ENCODE measurements around the gene ATXN1. TPM values are rescaled to one million over a fixed set of nuclear protein-coding genes. Genes with fewer than 3 reads are reported as not detected.

ATXN1 gene
- total RNA-seq, 1 donor from 2014 or later: 107 TPM

- peaks cover 44% of the 10 kb centered on the region for H3K36me3 Mint-ChIP-seq (ENCODE audit: low read depth)
- H3K27me3 Mint-ChIP-seq (ENCODE audit: insufficient read depth): no peaks in the 10 kb centered on the region
- no peak overlapping the region for H3K27ac Mint-ChIP-seq
- no peak for DNase-seq (ENCODE audit: low spot score)
- no peak overlapping the region for H3K4me3 Mint-ChIP-seq
- peaks cover 3% of the 10 kb centered on the region for H3K9me3 Mint-ChIP-seq
- peaks cover 47% of the 10 kb centered on the region for H3K4me1 Mint-ChIP-seq (ENCODE audit: low read depth)
- intact Hi-C loops (cut with micrococcal nuclease): no loop called here
Observed at GRCh38 chr6:16570946-16571345, 190.3 kb downstream of the ATXN1 start.

DNA sequence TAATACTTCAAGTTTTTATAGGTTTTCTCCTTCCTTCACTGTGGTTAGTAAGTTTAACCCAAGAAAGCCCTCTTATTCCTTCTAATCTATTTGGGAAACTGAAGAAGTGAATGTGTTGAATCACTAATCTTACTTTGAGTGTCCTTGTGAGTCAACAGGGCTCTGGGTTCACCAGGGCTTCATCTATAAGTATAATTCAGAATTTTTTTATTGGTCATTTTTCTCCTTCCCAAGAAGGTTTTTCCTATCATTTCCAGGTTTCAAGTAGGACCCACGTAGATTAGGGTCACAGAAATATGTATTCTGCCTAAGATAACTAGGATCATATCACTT lies 191.1 kb downstream of the ATXN1 start:
- H3K4me3 Mint-ChIP-seq: no peak overlapping the region
- peaks cover 39% of the 10 kb centered on the region for H3K4me1 Mint-ChIP-seq (ENCODE audit: low read depth)
- H3K9me3 Mint-ChIP-seq: peaks cover 2% of the 10 kb centered on the region
- intact Hi-C loops (cut with micrococcal nuclease): no loop called here
- H3K36me3 Mint-ChIP-seq (ENCODE audit: low read depth): peaks cover 43% of the 10 kb centered on the region
- no peaks in the 10 kb centered on the region for H3K27me3 Mint-ChIP-seq (ENCODE audit: insufficient read depth)
- no peak for DNase-seq (ENCODE audit: low spot score)
- H3K27ac Mint-ChIP-seq: no peak overlapping the region

GRCh38 chr6:16568128-16568527 lies 193.1 kb downstream of the ATXN1 start:
- H3K4me1 Mint-ChIP-seq (ENCODE audit: low read depth): peaks cover 31% of the 10 kb centered on the region
- H3K36me3 Mint-ChIP-seq (ENCODE audit: low read depth): peaks cover 34% of the 10 kb centered on the region
- H3K4me3 Mint-ChIP-seq: no peak overlapping the region
- no peaks in the 10 kb centered on the region for H3K9me3 Mint-ChIP-seq
- DNase-seq (ENCODE audit: low spot score): no peak
- no peak overlapping the region for H3K27ac Mint-ChIP-seq
- intact Hi-C loops (cut with micrococcal nuclease): no loop called here
- H3K27me3 Mint-ChIP-seq (ENCODE audit: insufficient read depth): no peaks in the 10 kb centered on the region

DNA sequence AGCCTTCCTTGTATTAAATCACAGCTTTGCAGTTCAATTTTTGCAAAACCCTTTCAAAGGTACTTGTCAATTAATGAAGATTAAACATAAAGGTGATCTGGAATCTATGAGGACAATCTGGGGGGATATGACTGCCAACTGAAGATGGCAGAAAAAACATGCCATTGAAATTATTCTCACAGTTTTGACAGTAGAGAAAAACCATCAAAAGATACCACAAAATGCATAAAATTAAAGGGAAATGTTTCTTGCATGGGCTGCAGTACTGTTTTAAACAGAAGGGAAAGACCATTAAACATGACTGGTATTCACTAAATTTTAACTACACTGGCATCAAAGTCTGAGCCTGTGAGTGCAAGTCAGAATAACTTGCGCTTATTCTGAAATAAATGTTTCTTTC lies 194.2 kb downstream of the ATXN1 start:
- no peak overlapping the region for H3K4me3 Mint-ChIP-seq
- no peaks in the 10 kb centered on the region for H3K9me3 Mint-ChIP-seq
- no peaks in the 10 kb centered on the region for H3K27me3 Mint-ChIP-seq (ENCODE audit: insufficient read depth)
- peaks cover 26% of the 10 kb centered on the region for H3K36me3 Mint-ChIP-seq (ENCODE audit: low read depth)
- peaks cover 21% of the 10 kb centered on the region for H3K4me1 Mint-ChIP-seq (ENCODE audit: low read depth)
- DNase-seq (ENCODE audit: low spot score): no peak
- intact Hi-C loops (cut with micrococcal nuclease): no loop called here
- no peak overlapping the region for H3K27ac Mint-ChIP-seq

GRCh38 chr6:16564436-16564835 lies 196.8 kb downstream of the ATXN1 start:
- no peaks in the 10 kb centered on the region for H3K27me3 Mint-ChIP-seq (ENCODE audit: insufficient read depth)
- no peak overlapping the region for H3K4me3 Mint-ChIP-seq
- peaks cover 12% of the 10 kb centered on the region for H3K4me1 Mint-ChIP-seq (ENCODE audit: low read depth)
- intact Hi-C loops (cut with micrococcal nuclease): no loop called here
- no peak overlapping the region for H3K27ac Mint-ChIP-seq
- no peak for DNase-seq (ENCODE audit: low spot score)
- peaks cover 9% of the 10 kb centered on the region for H3K36me3 Mint-ChIP-seq (ENCODE audit: low read depth)
- H3K9me3 Mint-ChIP-seq: no peaks in the 10 kb centered on the region

DNA sequence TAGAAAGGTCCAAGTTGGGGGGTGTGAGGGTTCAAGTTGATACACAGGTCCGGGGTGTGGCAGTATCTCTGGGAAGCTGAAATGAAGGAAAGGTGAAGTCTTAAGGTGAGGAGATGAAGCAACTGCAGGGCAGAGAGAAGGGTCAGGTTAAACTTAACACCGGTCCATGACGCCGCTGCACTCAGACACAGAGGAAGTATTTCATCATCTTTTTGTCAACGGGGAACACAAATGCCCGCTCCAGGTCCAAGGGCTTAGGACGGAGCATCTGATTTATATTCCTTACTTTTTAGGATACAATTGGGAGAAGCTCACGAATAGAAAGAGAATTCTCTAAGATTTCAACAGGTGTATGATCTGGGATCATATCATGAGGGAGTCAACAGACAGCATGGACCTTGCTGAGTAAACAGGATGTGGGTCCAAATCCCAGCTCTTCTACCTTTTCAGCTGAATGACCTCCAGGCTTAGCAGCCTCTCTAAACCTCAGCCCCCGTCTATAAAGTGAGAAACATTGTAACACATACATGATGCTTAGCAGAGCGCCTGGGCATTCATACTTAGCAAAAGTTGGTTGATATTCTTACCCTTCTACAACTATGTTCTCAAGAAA lies 197.5 kb downstream of the ATXN1 start:
- Mint-ChIP-seq H3K36me3 (ENCODE audit: low read depth) (peaks cover 6% of the 10 kb centered on the region), H3K27me3 (ENCODE audit: insufficient read depth) (no peaks in the 10 kb centered on the region), H3K9me3 (no peaks in the 10 kb centered on the region), H3K27ac (no peak overlapping the region), H3K4me3 (no peak overlapping the region), H3K4me1 (ENCODE audit: low read depth) (peaks cover 9% of the 10 kb centered on the region)
- intact Hi-C loops (cut with micrococcal nuclease): no loop called here
- no peak for DNase-seq (ENCODE audit: low spot score)

DNA sequence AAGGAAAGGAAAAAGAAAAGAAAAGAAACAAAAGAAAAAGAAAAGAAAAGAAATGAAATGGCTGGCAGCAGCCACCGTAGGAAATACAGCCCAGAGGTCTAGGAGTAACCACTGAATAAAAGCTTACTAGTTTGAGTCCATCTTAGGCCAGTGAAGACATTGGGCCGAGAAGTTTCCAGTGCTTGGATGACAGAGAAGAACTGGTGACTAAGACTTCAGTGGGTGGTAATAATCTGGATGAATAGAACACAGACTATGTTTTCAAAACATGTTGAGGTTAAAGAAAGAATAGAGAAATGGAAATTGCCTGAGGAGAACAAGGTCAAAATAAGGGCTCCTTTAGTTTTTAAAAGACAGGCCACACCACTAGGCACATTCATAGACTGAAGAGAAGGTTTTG lies 198.8 kb downstream of the ATXN1 start:
- H3K4me3 Mint-ChIP-seq: no peak overlapping the region
- H3K36me3 Mint-ChIP-seq (ENCODE audit: low read depth): peaks cover 8% of the 10 kb centered on the region
- no peak overlapping the region for H3K27ac Mint-ChIP-seq
- no peaks in the 10 kb centered on the region for H3K27me3 Mint-ChIP-seq (ENCODE audit: insufficient read depth)
- no peaks in the 10 kb centered on the region for H3K9me3 Mint-ChIP-seq
- H3K4me1 Mint-ChIP-seq (ENCODE audit: low read depth): no peaks in the 10 kb centered on the region
- intact Hi-C loops (cut with micrococcal nuclease): no loop called here
- no peak for DNase-seq (ENCODE audit: low spot score)

DNA sequence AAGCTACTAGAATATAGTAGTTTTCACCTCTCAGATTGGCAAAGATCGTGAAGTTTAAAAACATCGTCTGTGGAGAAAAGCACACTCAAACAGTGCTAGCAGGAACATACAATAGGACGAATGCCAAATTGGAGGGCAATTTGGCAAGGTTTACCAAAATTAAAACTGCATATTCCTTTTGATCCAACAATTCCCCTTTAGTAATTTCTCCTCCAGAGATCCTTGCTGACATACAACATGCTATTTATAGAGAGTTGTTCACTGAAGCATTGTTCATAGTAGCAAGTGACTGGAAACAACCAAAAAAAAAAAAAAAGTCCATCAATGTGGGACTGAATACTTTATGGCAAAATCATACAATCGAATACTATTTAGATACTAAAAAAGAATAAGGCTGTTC lies 202.2 kb downstream of the ATXN1 start:
- no peak overlapping the region for H3K27ac Mint-ChIP-seq
- H3K36me3 Mint-ChIP-seq (ENCODE audit: low read depth): peaks cover 12% of the 10 kb centered on the region
- no peaks in the 10 kb centered on the region for H3K4me1 Mint-ChIP-seq (ENCODE audit: low read depth)
- intact Hi-C loops (cut with micrococcal nuclease): no loop called here
- H3K27me3 Mint-ChIP-seq (ENCODE audit: insufficient read depth): no peaks in the 10 kb centered on the region
- no peaks in the 10 kb centered on the region for H3K9me3 Mint-ChIP-seq
- no peak for DNase-seq (ENCODE audit: low spot score)
- H3K4me3 Mint-ChIP-seq: no peak overlapping the region

- intact Hi-C loops (cut with micrococcal nuclease): no loop called here
- Mint-ChIP-seq H3K27me3 (ENCODE audit: insufficient read depth) (no peaks in the 10 kb centered on the region), H3K4me3 (no peak overlapping the region), H3K36me3 (ENCODE audit: low read depth) (peaks cover 24% of the 10 kb centered on the region), H3K9me3 (no peaks in the 10 kb centered on the region), H3K4me1 (ENCODE audit: low read depth) (peaks cover 7% of the 10 kb centered on the region), H3K27ac (no peak overlapping the region)
- DNase-seq (ENCODE audit: low spot score): no peak
Observed at GRCh38 chr6:16555550-16555949, 205.7 kb downstream of the ATXN1 start.

GRCh38 chr6:16553531-16553930 lies 207.7 kb downstream of the ATXN1 start:
- no peaks in the 10 kb centered on the region for H3K27me3 Mint-ChIP-seq (ENCODE audit: insufficient read depth)
- no peak overlapping the region for H3K27ac Mint-ChIP-seq
- no peaks in the 10 kb centered on the region for H3K9me3 Mint-ChIP-seq

GRCh38 chr6:16551466-16551865 lies 209.8 kb downstream of the ATXN1 start:
- Mint-ChIP-seq H3K9me3 (no peaks in the 10 kb centered on the region), H3K4me3 (no peak overlapping the region), H3K27ac (peak overlapping the region; percentile 5), H3K36me3 (ENCODE audit: low read depth) (peaks cover 33% of the 10 kb centered on the region), H3K4me1 (ENCODE audit: low read depth) (peaks cover 13% of the 10 kb centered on the region), H3K27me3 (ENCODE audit: insufficient read depth) (no peaks in the 10 kb centered on the region)
- intact Hi-C loops (cut with micrococcal nuclease): no loop called here
- no peak for DNase-seq (ENCODE audit: low spot score)

More at GRCh38 chr6:16553531-16553930, 207.7 kb downstream of the ATXN1 start:
- Mint-ChIP-seq H3K4me1 (ENCODE audit: low read depth) (peaks cover 7% of the 10 kb centered on the region), H3K4me3 (no peak overlapping the region), H3K36me3 (ENCODE audit: low read depth) (peaks cover 32% of the 10 kb centered on the region)
- intact Hi-C loops (cut with micrococcal nuclease): no loop called here
- DNase-seq (ENCODE audit: low spot score): no peak

- H3K27ac Mint-ChIP-seq: no peak overlapping the region
- intact Hi-C loops (cut with micrococcal nuclease): no loop called here
- H3K36me3 Mint-ChIP-seq (ENCODE audit: low read depth): peaks cover 37% of the 10 kb centered on the region
- H3K9me3 Mint-ChIP-seq: no peaks in the 10 kb centered on the region
- DNase-seq (ENCODE audit: low spot score): no peak
- H3K4me3 Mint-ChIP-seq: no peak overlapping the region
- H3K27me3 Mint-ChIP-seq (ENCODE audit: insufficient read depth): no peaks in the 10 kb centered on the region
- peaks cover 28% of the 10 kb centered on the region for H3K4me1 Mint-ChIP-seq (ENCODE audit: low read depth)
Observed at GRCh38 chr6:16548121-16548520, 213.1 kb downstream of the ATXN1 start.

GRCh38 chr6:16547587-16547986 lies 213.7 kb downstream of the ATXN1 start:
- Mint-ChIP-seq H3K9me3 (no peaks in the 10 kb centered on the region), H3K4me3 (no peak overlapping the region), H3K27me3 (ENCODE audit: insufficient read depth) (no peaks in the 10 kb centered on the region), H3K27ac (no peak overlapping the region), H3K36me3 (ENCODE audit: low read depth) (peaks cover 36% of the 10 kb centered on the region), H3K4me1 (ENCODE audit: low read depth) (peaks cover 28% of the 10 kb centered on the region)
- no peak for DNase-seq (ENCODE audit: low spot score)
- intact Hi-C loops (cut with micrococcal nuclease): no loop called here

DNA sequence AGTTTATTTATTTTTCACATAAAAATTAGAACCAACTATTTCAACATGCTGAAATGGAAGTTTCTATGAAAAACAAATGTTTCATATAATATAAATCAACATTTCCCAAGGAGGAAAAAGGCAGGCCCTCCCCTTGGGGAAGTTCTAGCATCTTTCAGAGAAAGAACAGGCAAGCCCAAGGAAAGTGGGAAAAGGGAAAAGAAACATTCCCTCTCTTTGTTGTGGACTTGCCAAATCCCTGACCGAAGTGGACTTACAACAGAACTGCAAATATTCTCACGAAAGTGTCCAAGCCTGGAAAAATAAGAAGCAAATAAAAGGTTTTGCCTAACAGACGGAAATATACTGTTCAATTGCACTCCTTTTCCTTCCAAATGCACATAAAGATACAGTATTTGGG lies 214.4 kb downstream of the ATXN1 start:
- Mint-ChIP-seq H3K27ac (no peak overlapping the region), H3K4me3 (no peak overlapping the region), H3K9me3 (no peaks in the 10 kb centered on the region), H3K36me3 (ENCODE audit: low read depth) (peaks cover 36% of the 10 kb centered on the region), H3K4me1 (ENCODE audit: low read depth) (peaks cover 31% of the 10 kb centered on the region), H3K27me3 (ENCODE audit: insufficient read depth) (no peaks in the 10 kb centered on the region)
- DNase-seq (ENCODE audit: low spot score): no peak
- intact Hi-C loops (cut with micrococcal nuclease): no loop called here

Measured in activated T-helper 1 cell treated with anti-CD3 and anti-CD28 coated beads, Interleukin-12 subunit alpha, Interleukin-12 subunit beta, Interleukin-2, Interleukin-4 antibody, amounts not matched to agents 30 ng/mL and 10 ng/mL and 1 ng/mL, durations not matched to agents 14 hours and 24 hours and 36 hours (primary cell).